ENCODE data around the gene ECHS1. TPM values are rescaled to one million over a fixed set of nuclear protein-coding genes. Genes with fewer than 3 reads are reported as not detected.

ECHS1 gene
- polyA plus RNA-seq, 3 donors: 34.6 to 102 (median 85.1) TPM

DNA sequence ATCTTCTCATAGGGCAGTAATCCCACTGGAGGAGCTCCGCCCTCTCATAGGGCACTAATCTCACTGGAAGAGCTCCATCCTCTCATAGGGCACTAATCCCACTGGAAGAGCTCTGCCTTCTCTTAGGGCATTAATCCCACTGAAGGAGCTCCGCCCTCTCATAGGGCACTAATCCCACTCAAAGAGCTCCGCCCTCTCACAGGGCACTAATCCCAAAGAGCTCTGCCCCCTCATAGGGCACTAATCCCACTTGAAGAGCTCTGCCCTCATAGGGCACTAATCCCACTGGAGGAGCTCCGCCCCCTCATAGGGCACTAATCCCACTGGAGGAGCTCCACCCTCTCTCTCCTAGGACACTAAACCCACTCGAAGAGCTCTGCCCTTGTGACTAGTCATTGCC lies 11.9 kb downstream of the ECHS1 start:
- H3K9me3 Mint-ChIP-seq: peaks cover 0 to 1% (median 0%) of the 10 kb centered on the region in 7 donors
- peak overlapping the region in 1 of 7 donors; percentile 51 for H3K27ac Mint-ChIP-seq
- H3K4me1 ChIP-seq (ENCODE audit: control insufficient read depth in 1 of 2, insufficient read depth in 2 of 2, low read length in 2 of 2): peaks cover 11 to 16% of the 10 kb centered on the region in 2 donors
- H3K4me3 Mint-ChIP-seq: no peak overlapping the region
- H3K27me3 Mint-ChIP-seq (ENCODE audit: low read depth in 3 of 3): peaks cover 0 to 4% (median 2%) of the 10 kb centered on the region in 3 donors
- intact Hi-C loops (cut with micrococcal nuclease): no loop called here
- H3K27me3 ChIP-seq (ENCODE audit: control insufficient read depth in 2 of 2, insufficient read depth in 2 of 2, low read length in 2 of 2): no peaks in the 10 kb centered on the region
- H3K4me2 ChIP-seq (replicated peaks; ENCODE audit: extremely low read depth, low read length, poor library complexity, severe bottlenecking): no peak overlapping the region
- WGBS (ENCODE audit: insufficient coverage): 100% methylated on average over 2 of the region's 5 CpGs
- TF ChIP-seq, protein P1, sequence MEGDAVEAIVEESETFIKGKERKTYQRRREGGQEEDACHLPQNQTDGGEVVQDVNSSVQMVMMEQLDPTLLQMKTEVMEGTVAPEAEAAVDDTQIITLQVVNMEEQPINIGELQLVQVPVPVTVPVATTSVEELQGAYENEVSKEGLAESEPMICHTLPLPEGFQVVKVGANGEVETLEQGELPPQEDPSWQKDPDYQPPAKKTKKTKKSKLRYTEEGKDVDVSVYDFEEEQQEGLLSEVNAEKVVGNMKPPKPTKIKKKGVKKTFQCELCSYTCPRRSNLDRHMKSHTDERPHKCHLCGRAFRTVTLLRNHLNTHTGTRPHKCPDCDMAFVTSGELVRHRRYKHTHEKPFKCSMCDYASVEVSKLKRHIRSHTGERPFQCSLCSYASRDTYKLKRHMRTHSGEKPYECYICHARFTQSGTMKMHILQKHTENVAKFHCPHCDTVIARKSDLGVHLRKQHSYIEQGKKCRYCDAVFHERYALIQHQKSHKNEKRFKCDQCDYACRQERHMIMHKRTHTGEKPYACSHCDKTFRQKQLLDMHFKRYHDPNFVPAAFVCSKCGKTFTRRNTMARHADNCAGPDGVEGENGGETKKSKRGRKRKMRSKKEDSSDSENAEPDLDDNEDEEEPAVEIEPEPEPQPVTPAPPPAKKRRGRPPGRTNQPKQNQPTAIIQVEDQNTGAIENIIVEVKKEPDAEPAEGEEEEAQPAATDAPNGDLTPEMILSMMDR (IDR thresholded peaks at IDR 0.05): no peak
- no peaks in the 10 kb centered on the region for H3K9me3 ChIP-seq (replicated peaks in 1 of 2; ENCODE audit: control insufficient read depth in 1 of 2, insufficient read depth in 1 of 2, low read length in 2 of 2)
- H3K4me3 ChIP-seq (replicated peaks in 1 of 3; ENCODE audit: low read depth in 2 of 3, low read length in 3 of 3): no peak overlapping the region
- no peak overlapping the region for H3K27ac ChIP-seq (ENCODE audit: low read depth in 1 of 2, low read length in 2 of 2)
- H3K79me2 ChIP-seq (ENCODE audit: insufficient read depth, low read length): peaks cover 2% of the 10 kb centered on the region
- peaks cover 9% of the 10 kb centered on the region for H3K4me1 Mint-ChIP-seq
- peaks cover 39 to 47% of the 10 kb centered on the region in 2 donors for H3K36me3 Mint-ChIP-seq
- H3K36me3 ChIP-seq (replicated peaks in 1 of 2; ENCODE audit: control insufficient read depth in 1 of 2, insufficient read depth in 2 of 2, low read length in 2 of 2): peaks cover 39 to 46% of the 10 kb centered on the region in 2 donors
- peaks cover 8% of the 10 kb centered on the region for H4K20me1 ChIP-seq (ENCODE audit: insufficient read depth, low read length)
- no peak overlapping the region for H2AFZ ChIP-seq (ENCODE audit: insufficient read depth, low read depth, low read length, poor library complexity, severe bottlenecking)
- DNase-seq: no peak
- no peak overlapping the region for H3K9ac ChIP-seq (ENCODE audit: insufficient read depth, low read length, poor library complexity, severe bottlenecking)

DNA sequence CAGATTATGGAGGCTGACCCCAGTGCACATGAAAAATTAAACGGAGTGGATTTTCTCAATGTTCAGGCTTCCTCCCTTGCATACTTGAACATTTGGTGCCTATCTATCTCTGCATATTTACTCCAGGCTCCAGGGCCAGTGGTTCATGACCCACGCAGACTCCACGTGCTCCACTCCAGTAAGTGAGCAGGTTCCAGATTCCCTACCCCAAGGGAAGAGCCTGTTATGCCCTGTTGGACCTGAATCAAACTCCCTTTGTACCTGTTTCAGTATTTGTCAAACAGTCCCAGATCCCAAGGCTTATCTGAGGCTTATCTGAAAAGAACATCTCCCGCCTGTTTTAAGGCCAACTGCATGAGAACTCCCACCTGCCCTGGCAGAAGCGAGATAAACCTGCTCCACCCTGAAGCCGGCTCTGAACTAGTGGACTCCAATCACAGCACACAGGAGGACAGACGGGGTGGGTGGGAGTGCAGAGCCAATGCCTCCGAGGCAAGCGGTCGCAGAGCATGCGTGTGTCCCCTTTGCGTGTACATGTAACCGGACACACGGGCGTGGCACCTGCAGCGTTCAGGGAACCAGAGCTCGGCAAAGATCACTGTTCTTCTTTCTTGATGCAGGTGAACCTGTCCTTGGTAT lies 13.1 kb downstream of the ECHS1 start:
- Histone ChIP-seq H2AFZ (ENCODE audit: insufficient read depth, low read depth, low read length, poor library complexity, severe bottlenecking) (no peak overlapping the region), H3K79me2 (ENCODE audit: insufficient read depth, low read length) (peaks cover 3% of the 10 kb centered on the region), H3K9ac (ENCODE audit: insufficient read depth, low read length, poor library complexity, severe bottlenecking) (no peak overlapping the region), H4K20me1 (ENCODE audit: insufficient read depth, low read length) (peaks cover 17% of the 10 kb centered on the region), H3K4me2 (replicated peaks; ENCODE audit: extremely low read depth, low read length, poor library complexity, severe bottlenecking) (no peak overlapping the region), H3K27ac (ENCODE audit: low read depth in 1 of 2, low read length in 2 of 2) (no peak overlapping the region), H3K4me3 (replicated peaks in 1 of 3; ENCODE audit: low read depth in 2 of 3, low read length in 3 of 3) (no peak overlapping the region), H3K36me3 (replicated peaks in 1 of 2; ENCODE audit: control insufficient read depth in 1 of 2, insufficient read depth in 2 of 2, low read length in 2 of 2) (peaks cover 27 to 39% of the 10 kb centered on the region in 2 donors), H3K9me3 (replicated peaks in 1 of 2; ENCODE audit: control insufficient read depth in 1 of 2, insufficient read depth in 1 of 2, low read length in 2 of 2) (no peaks in the 10 kb centered on the region), H3K4me1 (ENCODE audit: control insufficient read depth in 1 of 2, insufficient read depth in 2 of 2, low read length in 2 of 2) (peaks cover 11 to 20% of the 10 kb centered on the region in 2 donors), H3K27me3 (ENCODE audit: control insufficient read depth in 2 of 2, insufficient read depth in 2 of 2, low read length in 2 of 2) (no peaks in the 10 kb centered on the region)
- peaks cover 0 to 6% (median 2%) of the 10 kb centered on the region in 3 donors for H3K27me3 Mint-ChIP-seq (ENCODE audit: low read depth in 3 of 3)
- 97% methylated on average over 16 of the region's 17 CpGs for WGBS (ENCODE audit: insufficient coverage)
- no peak for DNase-seq
- TF ChIP-seq, protein P1 (IDR thresholded peaks at IDR 0.05): no peak
- peak overlapping the region in 2 of 7 donors; percentile 2 to 56 for H3K27ac Mint-ChIP-seq
- intact Hi-C loops (cut with micrococcal nuclease): no loop called here
- H3K4me3 Mint-ChIP-seq: no peak overlapping the region
- peaks cover 28 to 39% of the 10 kb centered on the region in 2 donors for H3K36me3 Mint-ChIP-seq
- peaks cover 0 to 1% (median 0%) of the 10 kb centered on the region in 7 donors for H3K9me3 Mint-ChIP-seq
- peaks cover 12% of the 10 kb centered on the region for H3K4me1 Mint-ChIP-seq

Data from CD14-positive monocyte (primary cell).